Measurements from ENCODE around the gene RIBC1. TPM values are rescaled to one million over a fixed set of nuclear protein-coding genes. Genes with fewer than 3 reads are reported as not detected.
"Not testable (repeated sequence)": the region's sequence is repeated elsewhere in the genome, so short reads cannot be mapped to it uniquely, and the experiment has no call there.

RIBC1 gene
- total and polyA plus RNA-seq, 4 donors, result 6.0 to 12.7 (median 9.8) TPM

DNA sequence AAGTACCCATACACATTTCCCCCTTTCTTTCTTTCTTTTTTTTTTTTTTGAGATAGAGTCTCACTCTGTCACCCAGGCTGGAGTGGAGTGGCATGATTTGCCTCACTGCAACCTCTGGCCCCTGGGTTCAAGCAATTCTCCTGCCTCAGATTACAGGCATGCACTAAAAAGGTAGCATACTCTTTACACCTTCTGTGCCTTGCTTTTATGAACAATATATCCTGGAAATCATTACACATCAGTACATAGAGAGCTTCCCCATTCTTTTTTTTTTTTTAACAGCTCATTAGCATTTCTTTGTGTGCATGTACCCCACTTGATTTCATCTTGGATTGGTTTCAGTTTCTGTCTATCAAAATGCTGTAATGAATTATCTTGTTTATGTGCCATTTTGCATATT, 30.1 kb downstream of the RIBC1 start:
- TF ChIP-seq, protein P1, sequence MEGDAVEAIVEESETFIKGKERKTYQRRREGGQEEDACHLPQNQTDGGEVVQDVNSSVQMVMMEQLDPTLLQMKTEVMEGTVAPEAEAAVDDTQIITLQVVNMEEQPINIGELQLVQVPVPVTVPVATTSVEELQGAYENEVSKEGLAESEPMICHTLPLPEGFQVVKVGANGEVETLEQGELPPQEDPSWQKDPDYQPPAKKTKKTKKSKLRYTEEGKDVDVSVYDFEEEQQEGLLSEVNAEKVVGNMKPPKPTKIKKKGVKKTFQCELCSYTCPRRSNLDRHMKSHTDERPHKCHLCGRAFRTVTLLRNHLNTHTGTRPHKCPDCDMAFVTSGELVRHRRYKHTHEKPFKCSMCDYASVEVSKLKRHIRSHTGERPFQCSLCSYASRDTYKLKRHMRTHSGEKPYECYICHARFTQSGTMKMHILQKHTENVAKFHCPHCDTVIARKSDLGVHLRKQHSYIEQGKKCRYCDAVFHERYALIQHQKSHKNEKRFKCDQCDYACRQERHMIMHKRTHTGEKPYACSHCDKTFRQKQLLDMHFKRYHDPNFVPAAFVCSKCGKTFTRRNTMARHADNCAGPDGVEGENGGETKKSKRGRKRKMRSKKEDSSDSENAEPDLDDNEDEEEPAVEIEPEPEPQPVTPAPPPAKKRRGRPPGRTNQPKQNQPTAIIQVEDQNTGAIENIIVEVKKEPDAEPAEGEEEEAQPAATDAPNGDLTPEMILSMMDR (IDR thresholded peaks at IDR 0.05; ENCODE audit: control extremely low read depth, extremely low read depth), result no peak
- H3K27me3 ChIP-seq (ENCODE audit: control insufficient read depth in 3 of 3, insufficient read depth in 3 of 3, low read length in 2 of 3), result peaks cover 3 to 30% (median 18%) of the 10 kb centered on the region in 3 donors
- H3K27ac ChIP-seq (ENCODE audit: low read depth in 1 of 2, low read length in 1 of 2), result no peak overlapping the region
- DNase-seq, result no peak
- H3K4me1 ChIP-seq (ENCODE audit: control insufficient read depth in 5 of 5, insufficient read depth in 5 of 5, low read length in 5 of 5), result no peaks in the 10 kb centered on the region
- no peak overlapping the region for H3K4me3 ChIP-seq
- no peaks in the 10 kb centered on the region for H3K36me3 ChIP-seq (ENCODE audit: control insufficient read depth in 4 of 4, insufficient read depth in 4 of 4, low read length in 4 of 4)
- no peak overlapping the region for H3K9ac ChIP-seq (ENCODE audit: insufficient read depth in 1 of 2, low read length in 2 of 2)
- no peak for ATAC-seq (ENCODE audit: insufficient read depth, low FRiP score)
- no peaks in the 10 kb centered on the region for H3K9me3 ChIP-seq (ENCODE audit: control insufficient read depth in 4 of 4, insufficient read depth in 3 of 4, low read length in 3 of 4)

DNA sequence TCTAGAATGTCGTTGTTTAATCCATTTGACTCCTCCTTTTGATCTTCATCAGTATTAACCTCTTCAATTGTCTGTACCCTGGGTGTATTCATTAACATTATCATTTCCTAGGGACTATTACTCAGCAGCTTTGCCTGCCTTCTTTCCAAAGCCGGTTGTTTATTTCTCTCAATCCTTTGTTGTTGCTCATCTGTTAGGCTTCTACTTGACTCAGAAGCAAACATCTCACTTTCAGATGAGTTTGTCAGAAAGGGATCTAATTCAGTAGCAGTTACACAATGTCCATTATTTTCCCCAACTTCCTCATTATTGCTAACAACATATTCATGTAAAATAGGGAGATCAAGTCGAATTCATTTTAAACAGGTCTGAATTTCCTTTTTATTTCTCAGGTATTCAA, 33.6 kb downstream of the RIBC1 start:
- no peak overlapping the region for H3K27ac ChIP-seq (ENCODE audit: low read depth in 1 of 2, low read length in 1 of 2)
- H3K9me3 ChIP-seq (ENCODE audit: control insufficient read depth in 4 of 4, insufficient read depth in 3 of 4, low read length in 3 of 4), result no peaks in the 10 kb centered on the region
- H3K36me3 ChIP-seq (ENCODE audit: control insufficient read depth in 4 of 4, insufficient read depth in 4 of 4, low read length in 4 of 4), result no peaks in the 10 kb centered on the region
- no peak overlapping the region for H3K4me3 ChIP-seq
- no peak for DNase-seq
- ATAC-seq (ENCODE audit: insufficient read depth, low FRiP score), result no peak
- 39 to 49% methylated on average over 3 of the region's 3 CpGs for WGBS, 2 donors
- TF ChIP-seq, protein P1 (IDR thresholded peaks at IDR 0.05; ENCODE audit: control extremely low read depth, extremely low read depth), result no peak
- H3K27me3 ChIP-seq (ENCODE audit: control insufficient read depth in 3 of 3, insufficient read depth in 3 of 3, low read length in 2 of 3), result peaks cover 3 to 35% (median 21%) of the 10 kb centered on the region in 3 donors
- no peaks in the 10 kb centered on the region for H3K4me1 ChIP-seq (ENCODE audit: control insufficient read depth in 5 of 5, insufficient read depth in 5 of 5, low read length in 5 of 5)
- H3K9ac ChIP-seq (ENCODE audit: insufficient read depth in 1 of 2, low read length in 2 of 2), result no peak overlapping the region

DNA sequence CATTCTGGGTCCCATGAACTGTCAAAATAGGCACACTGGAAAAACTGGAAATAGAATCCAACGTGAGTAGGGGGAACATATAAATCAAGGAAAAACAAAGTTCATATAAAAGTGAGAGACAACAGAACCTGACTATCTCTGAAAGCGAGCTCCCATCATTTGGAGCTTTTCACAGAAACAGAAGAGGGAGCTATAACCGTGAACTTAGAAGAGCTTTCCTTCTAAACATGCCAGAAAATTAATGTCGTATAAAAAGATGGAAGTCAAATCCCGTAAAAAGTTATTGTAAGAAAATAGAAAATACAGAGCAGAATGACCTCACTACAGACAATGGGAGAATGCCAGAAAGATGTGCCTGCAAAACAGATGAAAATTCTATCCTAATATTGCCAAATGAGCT, 35.4 kb downstream of the RIBC1 start:
- TF ChIP-seq, protein P1 (IDR thresholded peaks at IDR 0.05; ENCODE audit: control extremely low read depth, extremely low read depth), result no peak
- WGBS, 2 donors, result 45 to 54% methylated on average over 5 of the region's 5 CpGs
- no peak for ATAC-seq (ENCODE audit: insufficient read depth, low FRiP score)

GRCh38 chrX:53468659-53469058, 46.0 kb downstream of the RIBC1 start:
- H3K4me3 ChIP-seq; H3K9ac ChIP-seq (ENCODE audit: insufficient read depth in 1 of 2, low read length in 2 of 2); H3K36me3 ChIP-seq (ENCODE audit: control insufficient read depth in 4 of 4, insufficient read depth in 4 of 4, low read length in 4 of 4); H3K4me1 ChIP-seq (ENCODE audit: control insufficient read depth in 5 of 5, insufficient read depth in 5 of 5, low read length in 5 of 5); H3K9me3 ChIP-seq (ENCODE audit: control insufficient read depth in 4 of 4, insufficient read depth in 3 of 4, low read length in 3 of 4); ATAC-seq (ENCODE audit: insufficient read depth, low FRiP score); H3K27ac ChIP-seq (ENCODE audit: low read depth in 1 of 2, low read length in 1 of 2); DNase-seq: not testable (repeated sequence)
- 85 to 97% methylated on average over 3 of the region's 3 CpGs for WGBS, 2 donors
- peaks cover 0 to 13% (median 8%) of the 10 kb centered on the region in 3 donors for H3K27me3 ChIP-seq (ENCODE audit: control insufficient read depth in 3 of 3, insufficient read depth in 3 of 3, low read length in 2 of 3)

More for the DNA sequence above, 35.4 kb downstream of the RIBC1 start:
- H3K36me3 ChIP-seq (ENCODE audit: control insufficient read depth in 4 of 4, insufficient read depth in 4 of 4, low read length in 4 of 4), result no peaks in the 10 kb centered on the region
- H3K27ac ChIP-seq (ENCODE audit: low read depth in 1 of 2, low read length in 1 of 2), result no peak overlapping the region
- H3K27me3 ChIP-seq (ENCODE audit: control insufficient read depth in 3 of 3, insufficient read depth in 3 of 3, low read length in 2 of 3), result peaks cover 3 to 32% (median 16%) of the 10 kb centered on the region in 3 donors
- no peaks in the 10 kb centered on the region for H3K4me1 ChIP-seq (ENCODE audit: control insufficient read depth in 5 of 5, insufficient read depth in 5 of 5, low read length in 5 of 5)
- no peak overlapping the region for H3K4me3 ChIP-seq
- DNase-seq, result no peak
- no peak overlapping the region for H3K9ac ChIP-seq (ENCODE audit: insufficient read depth in 1 of 2, low read length in 2 of 2)
- no peaks in the 10 kb centered on the region for H3K9me3 ChIP-seq (ENCODE audit: control insufficient read depth in 4 of 4, insufficient read depth in 3 of 4, low read length in 3 of 4)

Data from lung (tissue), 12 donors.